ENCODE data around the gene SLC35E1.

- TF ChIP-seq CTCF (IDR thresholded peaks at IDR 0.05) = no peak
- no peak for TF ChIP-seq POLR2AphosphoS5 (IDR thresholded peaks at IDR 0.05)
- TF ChIP-seq POLR2A (IDR thresholded peaks at IDR 0.05) = no peak
These were observed 9.1 kb upstream of the SLC35E1 start for GRCh38 chr19:16581145-16581970.
